Astrocyte (in vitro differentiated cells and primary cell): ENCODE data around the gene CHD6.

Source experiments
- EZH2 ChIP-seq: IDR thresholded peaks from 2 replicates; pipeline ENCODE4 v1.6.1; 2012; ENCODE audit warnings: mild to moderate bottlenecking, low read length, inconsistent platforms; ENCODE audit not compliant: insufficient read depth
- TF ChIP-seq, protein P1 (sequence below): IDR thresholded peaks from 2 replicates; pipeline ENCODE4 v1.5.1; 2011; ENCODE audit warnings: low read depth, mild to moderate bottlenecking, inconsistent platforms, low read length, moderate library complexity; ENCODE audit not compliant: insufficient read depth

DNA sequence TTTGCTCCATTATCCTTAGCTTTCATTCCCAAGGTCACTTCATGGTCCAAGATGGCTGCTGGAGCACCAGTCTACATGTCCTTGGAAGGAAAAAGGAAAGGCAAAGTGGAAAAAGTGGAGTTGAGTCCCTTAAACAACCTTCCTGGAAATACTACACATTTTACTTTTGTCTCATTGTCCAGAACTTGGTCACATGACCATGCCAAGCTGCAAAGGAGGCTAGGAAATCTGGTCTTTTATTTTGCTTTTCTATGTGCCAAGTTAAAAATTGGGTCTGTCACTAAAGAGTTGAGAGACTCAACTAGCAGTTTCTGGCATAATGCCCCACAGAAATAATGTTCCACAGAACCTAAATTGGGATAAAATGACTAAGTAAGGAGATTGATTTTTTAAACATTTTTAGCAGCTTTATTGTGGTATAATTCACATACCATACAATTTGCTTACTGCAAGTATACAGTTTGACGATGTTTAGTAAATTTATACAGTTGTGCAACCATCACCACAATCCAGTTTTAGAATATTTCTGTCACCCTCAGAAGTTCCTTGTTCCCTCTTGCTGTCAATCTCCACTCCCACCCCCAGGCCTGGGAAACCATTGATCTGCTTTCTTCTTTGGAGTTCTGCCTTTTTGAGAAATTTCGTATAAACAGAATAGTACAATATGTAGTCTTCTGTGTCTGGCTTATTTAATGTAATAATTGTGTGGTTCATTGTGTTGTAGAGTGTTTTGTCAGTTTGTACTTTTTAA, 5.6 kb upstream of the CHD6 start:
- TF ChIP-seq, protein P1, sequence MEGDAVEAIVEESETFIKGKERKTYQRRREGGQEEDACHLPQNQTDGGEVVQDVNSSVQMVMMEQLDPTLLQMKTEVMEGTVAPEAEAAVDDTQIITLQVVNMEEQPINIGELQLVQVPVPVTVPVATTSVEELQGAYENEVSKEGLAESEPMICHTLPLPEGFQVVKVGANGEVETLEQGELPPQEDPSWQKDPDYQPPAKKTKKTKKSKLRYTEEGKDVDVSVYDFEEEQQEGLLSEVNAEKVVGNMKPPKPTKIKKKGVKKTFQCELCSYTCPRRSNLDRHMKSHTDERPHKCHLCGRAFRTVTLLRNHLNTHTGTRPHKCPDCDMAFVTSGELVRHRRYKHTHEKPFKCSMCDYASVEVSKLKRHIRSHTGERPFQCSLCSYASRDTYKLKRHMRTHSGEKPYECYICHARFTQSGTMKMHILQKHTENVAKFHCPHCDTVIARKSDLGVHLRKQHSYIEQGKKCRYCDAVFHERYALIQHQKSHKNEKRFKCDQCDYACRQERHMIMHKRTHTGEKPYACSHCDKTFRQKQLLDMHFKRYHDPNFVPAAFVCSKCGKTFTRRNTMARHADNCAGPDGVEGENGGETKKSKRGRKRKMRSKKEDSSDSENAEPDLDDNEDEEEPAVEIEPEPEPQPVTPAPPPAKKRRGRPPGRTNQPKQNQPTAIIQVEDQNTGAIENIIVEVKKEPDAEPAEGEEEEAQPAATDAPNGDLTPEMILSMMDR: no peak
- TF ChIP-seq EZH2: no peak
